OCI-M1 (cell line): ENCODE measurements around the gene CDC20B.
"Not testable (repeated sequence)": the region's sequence is repeated elsewhere in the genome, so short reads cannot be mapped to it uniquely, and the experiment has no call there.

Experiments used
- DNase-seq: peaks from one replicate; lab custom pipeline; 2025; lab: John Stamatoyannopoulos, UW

Gene CDC20B

GRCh38 chr5:55104036-55104772 is 68.8 kb downstream of the CDC20B start:
- DNase-seq = no peak

- DNase-seq = peak; percentile 6
Observed at GRCh38 chr5:55102348-55102747, 70.6 kb downstream of the CDC20B start, which contains the start of gene GZMA. TSS of gene GZMA (plus strand) at chr5:55102646. CDS start at chr5:55102683, 37 bp downstream.

GRCh38 chr5:55101556-55102276 is 71.3 kb downstream of the CDC20B start:
- no peak for DNase-seq

- DNase-seq = not testable (repeated sequence)
Observed at GRCh38 chr5:55101148-55101547, 71.8 kb downstream of the CDC20B start.

GRCh38 chr5:55096861-55097260 is 76.1 kb downstream of the CDC20B start:
- DNase-seq = no peak

- no peak for DNase-seq
Observed at GRCh38 chr5:55096182-55096581, 76.8 kb downstream of the CDC20B start.

- not testable (repeated sequence) for DNase-seq
Observed at GRCh38 chr5:55091011-55091410, 82.0 kb downstream of the CDC20B start.

GRCh38 chr5:55089301-55089700 is 83.7 kb downstream of the CDC20B start:
- not testable (repeated sequence) for DNase-seq

GRCh38 chr5:55081541-55081940 is 91.4 kb downstream of the CDC20B start:
- DNase-seq = no peak

- no peak for DNase-seq
Observed at GRCh38 chr5:55073211-55073610, 99.8 kb downstream of the CDC20B start.

GRCh38 chr5:55072666-55073065 is 100.3 kb downstream of the CDC20B start:
- DNase-seq = no peak

GRCh38 chr5:55071413-55071812 is 101.6 kb downstream of the CDC20B start:
- DNase-seq = no peak

- no peak for DNase-seq
Observed at GRCh38 chr5:55070968-55071367, 102.0 kb downstream of the CDC20B start.

GRCh38 chr5:55066277-55066676 is 106.7 kb downstream of the CDC20B start:
- no peak for DNase-seq

GRCh38 chr5:55064523-55064922 is 108.5 kb downstream of the CDC20B start:
- no peak for DNase-seq

GRCh38 chr5:55063899-55064298 is 109.1 kb downstream of the CDC20B start:
- DNase-seq = no peak

GRCh38 chr5:55063220-55063863 is 109.6 kb downstream of the CDC20B start:
- no peak for DNase-seq
